Upper lobe of right lung (tissue), 1 donor: ENCODE results near the gene CAMK2G. TPM values are rescaled to one million over a fixed set of nuclear protein-coding genes. Genes with fewer than 3 reads are reported as not detected.

Source experiments
- ATAC-seq: fragments of 200-7000 bp; cut with Tn5 transposase; one replicate; pipeline ENCODE4 v1.9.1; 2020; ENCODE audit warnings: mild to moderate bottlenecking, moderate library complexity
- DNase-seq: peaks from one replicate; pipeline ENCODE4 v3.0.0-alpha.2; 2020
- H3K27ac ChIP-seq: fragments of 200-600 bp; one replicate; pipeline ENCODE4 v1.8.0; 2022
- H3K27me3 ChIP-seq: fragments of 200-600 bp; one replicate; pipeline ENCODE4 v1.8.0; 2022; ENCODE audit warnings: mild to moderate bottlenecking
- H3K36me3 ChIP-seq: fragments of 200-600 bp; one replicate; pipeline ENCODE4 v1.8.0; 2022
- H3K4me1 ChIP-seq: fragments of 200-600 bp; one replicate; pipeline ENCODE4 v1.8.0; 2022
- H3K4me3 ChIP-seq: fragments of 200-600 bp; one replicate; pipeline ENCODE4 v1.8.0; 2022; ENCODE audit warnings: mild to moderate bottlenecking
- H3K9me3 ChIP-seq: fragments of 200-600 bp; one replicate; pipeline ENCODE4 v1.8.0; 2022
- intact Hi-C: fragments of 100-400 bp; cut with DNase I; formaldehyde crosslinking; loops from one replicate; pipeline ENCODE4 v1.11.0; 2022
- total RNA-seq: library from RNA; stranded (reverse); fragmentation: NEBNext Ultra II Directional; extraction: Animal tissue kit (Norgen Biotek cat#: 25700); gene quantifications from one replicate; pipeline ENCODE4 v1.2.1, GENCODE V29; 2021
- TF ChIP-seq, protein P1 (sequence below): fragments of 200-600 bp; IDR thresholded peaks from one replicate; pipeline ENCODE4 v1.8.0; 2022; ENCODE audit warnings: antibody characterized with exemption
- donor health status: DM: no; HTN: yes; CAD: no; lungs with severe emphysema.

The CAMK2G gene
- total RNA-seq, 1 donor from 2014 or later, result 36.2 TPM

- Histone ChIP-seq H3K27ac (no peak overlapping the region), H3K4me3 (no peak overlapping the region), H3K27me3 (no peaks in the 10 kb centered on the region), H3K4me1 (peaks cover 23% of the 10 kb centered on the region), H3K36me3 (peaks cover 31% of the 10 kb centered on the region), H3K9me3 (no peaks in the 10 kb centered on the region)
- intact Hi-C loops, result no loop called here
- TF ChIP-seq, protein P1, sequence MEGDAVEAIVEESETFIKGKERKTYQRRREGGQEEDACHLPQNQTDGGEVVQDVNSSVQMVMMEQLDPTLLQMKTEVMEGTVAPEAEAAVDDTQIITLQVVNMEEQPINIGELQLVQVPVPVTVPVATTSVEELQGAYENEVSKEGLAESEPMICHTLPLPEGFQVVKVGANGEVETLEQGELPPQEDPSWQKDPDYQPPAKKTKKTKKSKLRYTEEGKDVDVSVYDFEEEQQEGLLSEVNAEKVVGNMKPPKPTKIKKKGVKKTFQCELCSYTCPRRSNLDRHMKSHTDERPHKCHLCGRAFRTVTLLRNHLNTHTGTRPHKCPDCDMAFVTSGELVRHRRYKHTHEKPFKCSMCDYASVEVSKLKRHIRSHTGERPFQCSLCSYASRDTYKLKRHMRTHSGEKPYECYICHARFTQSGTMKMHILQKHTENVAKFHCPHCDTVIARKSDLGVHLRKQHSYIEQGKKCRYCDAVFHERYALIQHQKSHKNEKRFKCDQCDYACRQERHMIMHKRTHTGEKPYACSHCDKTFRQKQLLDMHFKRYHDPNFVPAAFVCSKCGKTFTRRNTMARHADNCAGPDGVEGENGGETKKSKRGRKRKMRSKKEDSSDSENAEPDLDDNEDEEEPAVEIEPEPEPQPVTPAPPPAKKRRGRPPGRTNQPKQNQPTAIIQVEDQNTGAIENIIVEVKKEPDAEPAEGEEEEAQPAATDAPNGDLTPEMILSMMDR, result no peak
- no peak for DNase-seq
- ATAC-seq, result no peak
These were observed 12.3 kb downstream of the CAMK2G start for GRCh38 chr10:73862011-73862410.

GRCh38 chr10:73859784-73860491 is 14.4 kb downstream of the CAMK2G start:
- no peaks in the 10 kb centered on the region for H3K27me3 ChIP-seq
- H3K9me3 ChIP-seq, result no peaks in the 10 kb centered on the region
- peaks cover 2% of the 10 kb centered on the region for H3K4me1 ChIP-seq
- intact Hi-C loops, result no loop called here
- no peak overlapping the region for H3K27ac ChIP-seq
- H3K4me3 ChIP-seq, result no peak overlapping the region
- peaks cover 38% of the 10 kb centered on the region for H3K36me3 ChIP-seq
- TF ChIP-seq, protein P1, result no peak
- ATAC-seq (no peak), DNase-seq (no peak)

- peaks cover 34% of the 10 kb centered on the region for H3K36me3 ChIP-seq
- TF ChIP-seq, protein P1, result no peak
- ATAC-seq, result no peak
These were observed 14.9 kb downstream of the CAMK2G start for GRCh38 chr10:73859428-73859783.

DNA sequence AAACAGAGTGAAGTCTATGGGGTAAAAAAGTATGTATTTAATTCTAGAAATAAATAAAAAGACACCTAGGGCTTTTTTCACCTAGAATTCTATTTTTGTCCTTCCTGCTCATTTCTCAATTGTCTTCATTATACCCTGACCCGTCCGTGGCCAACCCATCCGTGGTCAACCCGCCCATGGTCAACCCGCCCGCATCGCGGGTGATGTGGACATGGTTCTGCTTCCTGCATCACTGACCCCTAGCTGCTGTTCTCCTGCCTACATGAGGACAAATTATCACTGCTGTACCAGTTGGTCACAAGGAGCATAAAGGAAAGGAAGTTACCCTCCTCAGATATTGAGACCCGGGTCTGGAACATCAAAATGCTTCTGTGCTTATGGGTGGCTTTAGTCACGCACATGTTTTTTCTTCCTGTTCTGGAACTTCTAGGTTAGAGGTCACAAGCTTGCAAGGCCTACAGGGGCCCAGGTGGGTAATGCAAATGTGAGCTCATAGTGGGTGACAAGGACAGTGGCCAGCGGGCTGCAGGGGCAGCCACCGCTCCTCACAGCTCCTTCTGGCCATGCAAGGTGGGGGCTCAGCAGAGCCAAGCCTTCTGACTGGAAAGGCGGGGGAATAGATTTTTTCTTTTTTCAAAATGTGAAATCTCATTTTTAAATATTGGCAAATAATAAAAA is 15.5 kb downstream of the CAMK2G start:
- TF ChIP-seq, protein P1, result no peak
- no peak for DNase-seq
- no peak overlapping the region for H3K27ac ChIP-seq

More at GRCh38 chr10:73859428-73859783, 14.9 kb downstream of the CAMK2G start:
- Histone ChIP-seq H3K27me3 (no peaks in the 10 kb centered on the region), H3K9me3 (no peaks in the 10 kb centered on the region), H3K27ac (no peak overlapping the region), H3K4me1 (no peaks in the 10 kb centered on the region), H3K4me3 (no peak overlapping the region)
- DNase-seq, result no peak
- intact Hi-C loops, result no loop called here

GRCh38 chr10:73858013-73858708 is 16.2 kb downstream of the CAMK2G start:
- ATAC-seq (no peak), DNase-seq (no peak)
- Histone ChIP-seq H3K27me3 (no peaks in the 10 kb centered on the region), H3K27ac (no peak overlapping the region), H3K4me3 (no peak overlapping the region), H3K4me1 (no peaks in the 10 kb centered on the region), H3K36me3 (peaks cover 42% of the 10 kb centered on the region), H3K9me3 (no peaks in the 10 kb centered on the region)
- TF ChIP-seq, protein P1, result no peak
- intact Hi-C loops, result no loop called here

More for the DNA sequence above, 15.5 kb downstream of the CAMK2G start:
- intact Hi-C loops, result no loop called here
- H3K27me3 ChIP-seq, result no peaks in the 10 kb centered on the region
- H3K9me3 ChIP-seq, result no peaks in the 10 kb centered on the region
- no peaks in the 10 kb centered on the region for H3K4me1 ChIP-seq
- no peak for ATAC-seq
- H3K4me3 ChIP-seq, result no peak overlapping the region
- peaks cover 37% of the 10 kb centered on the region for H3K36me3 ChIP-seq
